Activated naive CD8-positive, alpha-beta T cell treated with anti-CD3 and anti-CD28 coated beads, Interleukin-2, amount 50 U/mL, for 16 hours (primary cell): ENCODE data around the gene MUC4.
"Not testable (repeated sequence)": the region's sequence is repeated elsewhere in the genome, so short reads cannot be mapped to it uniquely, and the experiment has no call there.

Experiments used
- DNase-seq: peaks from one replicate; pipeline ENCODE4 v3.0.0-alpha.2; 2020; ENCODE audit warnings: low read depth, low spot score

MUC4 gene

DNA sequence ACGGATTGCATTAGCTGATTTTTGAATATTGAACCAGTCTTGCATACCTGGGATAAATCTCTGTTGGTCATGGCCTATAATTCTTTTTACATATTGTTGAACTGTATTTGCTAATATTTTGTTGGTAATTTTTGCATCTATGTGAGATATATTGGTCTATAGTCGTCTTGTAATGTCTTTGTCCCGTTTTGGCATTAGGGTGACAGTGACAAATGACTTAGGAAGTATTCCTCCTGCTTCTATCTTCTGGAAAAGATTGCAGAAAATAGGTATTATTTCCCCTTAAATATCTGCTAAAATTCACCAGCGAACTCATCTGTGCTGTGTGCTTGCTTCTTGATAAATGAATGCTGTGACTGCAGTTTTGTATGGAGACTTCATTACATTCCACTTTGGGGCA lies 67.3 kb downstream of the MUC4 start:
- no peak for DNase-seq

DNA sequence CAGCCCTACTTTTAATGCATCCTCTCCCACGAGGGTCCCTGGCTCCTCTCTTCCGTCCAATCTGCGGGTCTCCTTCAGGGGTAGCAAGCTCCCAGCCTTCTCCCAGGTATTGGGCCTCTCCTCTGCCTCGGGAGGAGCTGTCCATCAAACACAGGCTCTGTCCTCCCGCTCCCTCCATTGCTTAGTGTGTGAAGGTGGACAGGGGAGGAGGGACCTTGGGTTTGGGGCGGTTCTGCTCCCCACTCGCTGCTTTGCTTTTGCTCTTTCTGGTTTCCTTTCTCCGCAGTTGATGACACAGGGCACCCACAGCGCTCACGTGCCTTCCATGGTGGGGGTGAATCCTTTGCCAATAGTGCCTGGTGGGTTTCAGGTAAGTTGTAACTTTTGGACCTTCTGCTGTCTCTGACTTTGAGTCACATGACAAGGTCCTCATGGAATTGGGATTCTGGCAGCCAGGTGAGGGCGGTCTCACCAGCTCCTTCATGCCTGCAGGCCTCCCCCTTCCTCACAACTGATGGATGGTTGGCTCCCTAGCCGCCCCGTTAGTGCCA lies 72.1 kb downstream of the MUC4 start:
- no peak for DNase-seq

DNA sequence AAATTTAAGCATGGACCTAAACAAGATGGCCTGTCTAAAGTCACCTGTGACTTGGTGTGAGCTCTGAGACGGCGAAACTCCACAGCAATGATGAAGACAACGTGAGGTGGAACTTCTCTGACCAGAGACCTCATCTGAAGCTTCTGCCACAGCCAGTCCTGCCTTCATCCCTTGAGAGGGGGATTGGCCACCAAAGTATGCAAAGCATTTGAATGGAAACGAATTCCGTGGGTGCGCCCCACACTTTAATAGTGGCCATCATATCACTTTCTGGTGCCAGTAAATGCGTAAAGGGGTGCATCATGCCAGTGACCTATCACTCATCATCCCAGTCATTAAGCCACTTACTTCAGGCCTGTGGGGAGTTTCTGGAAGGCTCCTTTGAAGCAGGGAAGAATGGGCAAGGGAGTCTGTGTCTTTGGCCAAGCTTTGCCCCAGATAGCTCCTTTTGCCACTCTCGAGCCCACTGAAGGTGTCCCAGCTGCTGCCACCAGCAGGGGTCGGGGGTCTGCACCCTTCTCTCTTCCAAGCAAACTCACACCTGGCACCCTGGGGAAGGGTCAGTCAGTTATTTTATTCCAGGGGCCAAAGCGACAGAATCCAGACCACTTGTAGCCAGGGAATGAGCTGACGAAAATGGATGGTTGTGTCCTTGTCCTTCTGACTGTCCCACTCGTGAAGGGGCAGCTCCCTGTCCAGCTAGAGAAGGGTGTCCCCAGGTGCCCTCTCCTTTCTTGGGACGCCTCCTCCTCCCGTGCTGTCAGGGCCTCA lies 73.3 kb downstream of the MUC4 start:
- no peak for DNase-seq

GRCh38 chr3:195737782-195738181 lies 73.9 kb downstream of the MUC4 start:
- not testable (repeated sequence) for DNase-seq

- no peak for DNase-seq
Measured at GRCh38 chr3:195736866-195737490, 74.8 kb downstream of the MUC4 start.

DNA sequence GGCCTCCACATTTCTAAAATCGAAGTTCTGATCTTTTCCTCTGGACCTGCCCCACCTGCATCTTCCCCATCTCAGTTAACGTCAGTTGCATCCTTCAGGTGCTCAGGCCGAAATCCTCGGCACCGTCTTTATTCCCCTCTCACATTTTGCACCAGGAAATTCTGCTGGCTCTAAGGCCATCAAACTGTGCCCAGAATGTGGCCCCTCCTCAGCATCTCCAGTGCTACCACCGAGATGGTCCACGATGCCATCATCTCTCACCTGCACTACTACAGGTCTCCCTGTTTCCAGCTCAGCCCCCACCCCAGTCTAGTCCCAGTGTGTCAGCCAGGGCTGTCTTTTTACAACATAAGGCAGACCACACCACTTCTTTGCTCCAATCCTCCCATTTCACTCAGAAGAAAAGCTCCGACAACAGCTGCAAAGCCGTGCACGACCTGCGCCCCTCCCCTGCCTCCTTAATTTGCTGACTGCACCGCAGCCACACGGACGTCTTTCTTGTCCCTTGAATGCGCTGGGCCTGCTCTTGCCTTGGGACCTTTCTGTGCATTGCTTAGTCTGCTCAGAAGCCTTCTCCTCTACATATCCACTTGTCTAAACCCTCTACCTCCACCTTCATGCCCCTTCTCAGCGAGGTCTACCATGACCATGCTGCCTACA lies 76.6 kb downstream of the MUC4 start:
- no peak for DNase-seq

- DNase-seq, result no peak
Measured at GRCh38 chr3:195732940-195733339, 78.8 kb downstream of the MUC4 start.

- no peak for DNase-seq
Measured at GRCh38 chr3:195731356-195731905, 80.3 kb downstream of the MUC4 start.

DNA sequence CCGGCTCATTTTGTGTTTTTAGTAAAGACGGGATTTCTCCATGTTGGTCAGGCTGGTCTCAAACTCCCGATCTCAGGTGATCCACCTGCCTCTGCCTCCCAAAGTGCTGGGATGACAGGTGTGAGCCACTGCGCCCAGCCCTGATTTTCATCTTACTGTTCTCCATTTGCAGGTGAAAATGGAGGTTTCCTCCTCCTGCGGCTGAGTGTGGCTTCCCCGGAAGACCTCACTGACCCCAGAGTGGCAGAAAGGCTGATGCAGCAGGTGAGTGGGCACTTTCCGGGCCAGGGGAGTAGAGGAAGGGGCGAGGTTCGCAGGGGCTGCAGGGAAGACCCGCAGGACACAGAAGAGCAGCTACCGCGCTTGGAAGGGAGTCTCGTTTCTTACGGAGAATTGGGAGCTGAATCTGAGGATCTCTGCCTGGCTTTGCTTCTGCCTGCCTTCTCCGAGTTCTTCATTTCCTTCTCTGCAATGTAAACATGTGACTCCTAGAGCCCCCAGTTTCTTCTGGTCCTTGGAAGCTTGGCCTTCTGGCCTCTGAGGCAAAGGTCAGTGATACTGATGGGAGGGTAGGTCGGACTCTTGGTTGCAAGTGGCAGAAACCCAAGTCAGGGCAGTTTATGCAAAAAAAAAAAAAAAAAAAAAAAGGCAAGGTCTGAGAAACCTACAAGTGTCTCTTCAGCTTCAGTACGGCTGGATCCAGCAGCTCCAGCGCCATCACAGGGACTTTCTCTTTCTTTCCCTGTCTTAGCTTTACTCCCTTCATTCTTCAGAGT lies 82.1 kb downstream of the MUC4 start:
- no peak for DNase-seq

DNA sequence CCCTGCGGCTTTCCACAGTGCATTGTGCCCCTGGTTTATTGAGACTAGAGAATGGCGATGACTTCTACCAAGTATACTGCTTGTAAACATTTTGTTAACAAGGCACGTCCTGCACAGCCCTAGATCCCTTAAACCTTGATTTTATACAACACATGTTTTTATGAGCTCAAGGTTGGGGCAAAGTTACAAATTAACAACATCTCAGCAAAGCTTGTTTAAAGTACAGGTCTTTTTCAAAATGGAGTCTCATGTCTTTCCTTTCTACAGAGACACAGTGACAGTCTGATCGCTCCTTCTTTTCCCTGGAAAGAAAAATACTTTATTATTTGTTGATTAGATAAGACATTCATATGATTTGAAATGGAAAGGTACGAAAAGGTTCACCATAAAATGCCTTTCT lies 82.9 kb downstream of the MUC4 start:
- not testable (repeated sequence) for DNase-seq

DNA sequence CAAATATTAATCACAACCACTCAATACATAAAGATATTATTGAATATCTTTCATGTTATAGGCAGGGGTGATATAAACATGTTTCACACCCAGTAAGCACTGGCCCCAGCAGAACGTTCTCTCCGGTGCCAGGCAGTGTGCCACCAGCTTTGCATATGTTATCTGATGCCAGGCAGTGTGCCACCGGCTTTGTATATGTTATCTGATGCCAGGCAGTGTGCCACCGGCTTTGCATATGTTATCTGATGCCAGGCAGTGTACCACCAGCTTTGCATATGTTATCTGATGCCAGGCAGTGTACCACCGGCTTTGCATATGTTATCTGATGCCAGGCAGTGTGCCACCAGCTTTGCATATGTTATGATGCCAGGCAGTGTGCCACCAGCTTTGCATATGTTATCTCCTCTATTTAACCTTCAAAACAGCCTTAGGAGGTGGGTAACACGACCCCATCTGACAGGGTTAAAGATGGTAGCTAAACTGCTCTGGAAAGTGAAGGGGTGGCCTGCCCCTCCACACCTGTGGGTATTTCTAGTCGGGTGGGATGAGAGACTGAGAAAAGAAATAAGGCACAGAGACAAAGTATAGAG lies 84.0 kb downstream of the MUC4 start:
- no peak for DNase-seq

DNA sequence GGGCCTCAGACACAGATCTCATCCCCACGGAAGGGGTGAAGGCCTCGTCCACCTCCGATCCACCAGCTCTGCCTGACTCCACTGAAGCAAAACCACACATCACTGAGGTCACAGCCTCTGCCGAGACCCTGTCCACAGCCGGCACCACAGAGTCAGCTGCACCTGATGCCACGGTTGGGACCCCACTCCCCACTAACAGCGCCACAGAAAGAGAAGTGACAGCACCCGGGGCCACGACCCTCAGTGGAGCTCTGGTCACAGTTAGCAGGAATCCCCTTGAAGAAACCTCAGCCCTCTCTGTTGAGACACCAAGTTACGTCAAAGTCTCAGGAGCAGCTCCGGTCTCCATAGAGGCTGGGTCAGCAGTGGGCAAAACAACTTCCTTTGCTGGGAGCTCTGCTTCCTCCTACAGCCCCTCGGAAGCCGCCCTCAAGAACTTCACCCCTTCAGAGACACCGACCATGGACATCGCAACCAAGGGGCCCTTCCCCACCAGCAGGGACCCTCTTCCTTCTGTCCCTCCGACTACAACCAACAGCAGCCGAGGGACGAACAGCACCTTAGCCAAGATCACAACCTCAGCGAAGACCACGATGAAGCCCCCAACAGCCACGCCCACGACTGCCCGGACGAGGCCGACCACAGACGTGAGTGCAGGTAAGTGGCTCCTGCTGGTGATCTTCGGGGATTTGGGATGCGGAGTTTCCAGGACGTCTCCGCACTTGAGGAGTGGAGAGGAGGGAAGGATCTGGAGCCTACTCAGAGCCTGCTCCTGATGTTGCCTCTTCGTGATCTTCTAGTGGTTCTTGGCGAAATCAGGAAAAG lies 85.6 kb downstream of the MUC4 start:
- DNase-seq, result not testable (repeated sequence)

DNA sequence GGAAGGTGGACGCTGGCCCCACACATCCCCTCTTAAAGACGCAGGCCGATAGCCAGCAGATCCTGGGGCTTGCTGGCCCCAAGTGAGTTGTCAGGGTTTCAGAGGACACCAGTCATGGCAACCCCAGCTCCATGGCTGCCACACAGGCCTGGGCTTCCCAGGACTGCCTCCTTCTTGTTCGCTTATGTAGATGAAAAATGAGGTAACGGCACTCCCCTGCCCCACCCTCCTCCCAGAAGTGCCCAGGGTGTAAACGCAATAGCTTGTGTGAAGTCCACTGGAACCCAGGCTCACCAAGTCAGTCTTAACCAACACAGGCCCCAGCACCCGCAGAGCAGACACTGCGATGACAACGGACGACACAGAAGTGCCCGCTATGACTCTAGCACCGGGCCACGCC lies 87.4 kb downstream of the MUC4 start:
- not testable (repeated sequence) for DNase-seq

- DNase-seq, result not testable (repeated sequence)
Measured at GRCh38 chr3:195722996-195723345, 88.8 kb downstream of the MUC4 start.

- DNase-seq, result not testable (repeated sequence)
Measured at GRCh38 chr3:195722139-195722995, 89.4 kb downstream of the MUC4 start.

DNA sequence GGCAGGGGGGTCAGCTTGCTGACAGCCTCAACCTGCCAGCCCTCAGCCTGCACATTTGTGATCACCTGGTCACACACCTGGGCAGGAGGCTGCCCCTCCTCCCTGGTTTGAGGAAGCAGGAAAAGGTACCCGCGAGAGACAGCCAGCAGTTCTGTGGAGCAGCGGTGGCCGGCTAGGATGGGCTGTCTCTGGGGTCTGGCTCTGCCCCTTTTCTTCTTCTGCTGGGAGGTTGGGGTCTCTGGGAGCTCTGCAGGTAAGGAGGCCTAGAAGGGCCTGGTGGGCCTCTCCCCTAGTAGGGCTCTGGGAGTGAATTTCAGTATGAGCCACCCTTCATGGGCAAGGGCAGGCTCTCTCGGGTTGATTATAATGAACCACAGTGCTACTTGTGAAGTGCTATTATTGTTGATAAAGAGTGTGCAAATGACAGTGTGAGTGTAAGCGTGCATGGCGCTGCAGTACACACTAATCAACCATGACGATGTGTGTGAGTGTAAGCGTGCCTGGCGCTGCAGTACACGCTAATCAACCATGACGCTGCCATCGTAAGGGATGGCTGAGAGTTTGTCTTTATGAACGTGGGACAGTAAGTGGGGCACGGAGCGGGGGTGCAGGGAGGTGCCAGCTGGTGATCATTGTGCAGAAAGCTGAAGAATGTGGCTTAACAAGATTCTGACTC lies 90.8 kb downstream of the MUC4 start, which contains the start of gene MUC20:
MUC20 (plus strand) TSS at position 148 of the 676 bp plus-strand sequence; CDS start at position 178, 30 bp downstream.
- DNase-seq, result not testable (repeated sequence)

DNA sequence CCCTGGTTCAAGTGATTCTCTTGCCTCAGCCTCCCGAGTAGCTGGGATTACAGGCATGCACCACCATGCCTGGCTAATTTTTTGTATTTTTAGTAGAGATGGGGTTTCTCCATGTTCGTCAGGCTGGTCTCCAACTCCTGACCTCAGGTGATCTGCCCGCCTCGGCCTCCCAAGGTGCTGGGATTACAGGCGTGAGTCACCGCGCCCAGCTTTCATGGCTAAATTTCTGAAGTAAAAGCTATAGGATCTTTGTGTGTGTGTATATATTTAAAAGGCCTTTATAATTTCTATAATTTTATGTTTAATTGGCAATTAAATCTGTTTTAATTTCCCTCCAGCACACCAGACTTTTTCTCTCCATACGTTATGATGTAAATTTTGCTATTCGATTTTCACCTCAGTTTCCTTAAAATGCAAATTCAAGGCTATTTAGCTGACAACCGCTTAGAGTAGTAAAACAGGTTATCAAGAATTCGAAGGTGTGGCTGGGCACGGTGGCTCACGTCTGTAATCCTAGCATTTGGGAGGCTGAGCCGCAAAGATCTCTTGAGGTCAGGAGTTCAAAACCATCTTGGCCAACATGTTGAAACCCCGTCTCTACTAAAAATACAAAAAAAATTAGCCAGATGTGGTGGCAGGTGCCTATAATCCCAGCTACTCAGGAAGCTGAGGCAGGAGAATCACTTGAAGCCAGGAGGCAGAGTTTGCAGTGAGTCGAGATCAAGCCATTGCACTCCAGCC lies 92.0 kb downstream of the MUC4 start:
- DNase-seq, result not testable (repeated sequence)

- no peak for DNase-seq
Measured at GRCh38 chr3:195718477-195718984, 93.2 kb downstream of the MUC4 start.
